ENCODE data around the gene DPYSL5. TPM values are rescaled to one million over a fixed set of nuclear protein-coding genes. Genes with fewer than 3 reads are reported as not detected.

DPYSL5 gene
- total and polyA plus RNA-seq, 12 donors: 0.01 to 0.12 TPM; not detected in 10

GRCh38 chr2:26822877-26823276 is 25.1 kb upstream of the DPYSL5 start:
- H3K9me3 ChIP-seq: no peaks in the 10 kb centered on the region
- DNase-seq (no peak), ATAC-seq (no peak)
- H3K4me1 ChIP-seq: no peaks in the 10 kb centered on the region
- H3K4me3 ChIP-seq: no peak overlapping the region
- intact Hi-C loops (cut with DNase I): no loop called here
- H3K36me3 ChIP-seq: no peaks in the 10 kb centered on the region
- peaks cover 0 to 11% (median 2%) of the 10 kb centered on the region in 7 donors for H3K27me3 ChIP-seq
- 73 to 75% methylated on average over 6 of the region's 6 CpGs for WGBS, 2 donors
- TF ChIP-seq CTCF (IDR thresholded peaks at IDR 0.05): no peak
- no peak overlapping the region for H3K27ac ChIP-seq

- no peaks in the 10 kb centered on the region for H3K9me3 ChIP-seq
- ATAC-seq: no peak
- no peaks in the 10 kb centered on the region for H3K4me1 ChIP-seq
- TF ChIP-seq CTCF (IDR thresholded peaks at IDR 0.05): no peak
- H3K27me3 ChIP-seq: peaks cover 0 to 58% (median 49%) of the 10 kb centered on the region in 7 donors
- H3K4me3 ChIP-seq: no peak overlapping the region
- no peak for DNase-seq
- H3K36me3 ChIP-seq: no peaks in the 10 kb centered on the region
- H3K27ac ChIP-seq: no peak overlapping the region
- WGBS, 2 donors: 45 to 55% methylated on average over 6 of the region's 6 CpGs
- intact Hi-C loops (cut with DNase I): no loop called here
Measured at GRCh38 chr2:26838121-26838906, 9.6 kb upstream of the DPYSL5 start.

GRCh38 chr2:26840937-26841610 is 6.9 kb upstream of the DPYSL5 start:
- intact Hi-C loops (cut with DNase I): loop anchor here in 5 of 10 donors (10.0 kb wide), 3 partner anchors 174 to 474 kb away; no protein-coding TSS in a partner anchor
- H3K27me3 ChIP-seq: peaks cover 5 to 74% (median 63%) of the 10 kb centered on the region in 7 donors

More at GRCh38 chr2:26840937-26841610, 6.9 kb upstream of the DPYSL5 start:
- ATAC-seq: no peak
- no peak overlapping the region for H3K27ac ChIP-seq
- DNase-seq: no peak
- 86 to 89% methylated on average over 4 of the region's 4 CpGs for WGBS, 2 donors
- H3K4me3 ChIP-seq: no peak overlapping the region
- no peak for TF ChIP-seq CTCF (IDR thresholded peaks at IDR 0.05)
- no peaks in the 10 kb centered on the region for H3K9me3 ChIP-seq
- H3K4me1 ChIP-seq: peaks cover 0 to 3% (median 0%) of the 10 kb centered on the region in 9 donors
- H3K36me3 ChIP-seq: no peaks in the 10 kb centered on the region
